ENCODE data around the gene PARD3B.

PARD3B gene

GRCh38 chr2:204890680-204891079 lies 345.4 kb downstream of the PARD3B start:
- Histone ChIP-seq H3K4me3 (ENCODE audit: low read length) (no peak overlapping the region), H3K36me3 (ENCODE audit: control insufficient read depth, low read depth, low read length) (no peaks in the 10 kb centered on the region), H3K4me1 (ENCODE audit: control insufficient read depth, low read depth, low read length) (no peaks in the 10 kb centered on the region), H3K9ac (ENCODE audit: low read length) (no peak overlapping the region), H3K27ac (ENCODE audit: low read length) (no peak overlapping the region), H3K27me3 (ENCODE audit: control insufficient read depth, insufficient read depth, low read length) (no peaks in the 10 kb centered on the region), H3K9me3 (ENCODE audit: control insufficient read depth, low read depth, low read length) (no peaks in the 10 kb centered on the region)

GRCh38 chr2:204891739-204892138 lies 346.5 kb downstream of the PARD3B start:
- Histone ChIP-seq H3K27me3 (ENCODE audit: control insufficient read depth, insufficient read depth, low read length) (no peaks in the 10 kb centered on the region), H3K27ac (ENCODE audit: low read length) (no peak overlapping the region), H3K9me3 (ENCODE audit: control insufficient read depth, low read depth, low read length) (no peaks in the 10 kb centered on the region), H3K36me3 (ENCODE audit: control insufficient read depth, low read depth, low read length) (no peaks in the 10 kb centered on the region), H3K4me3 (ENCODE audit: low read length) (no peak overlapping the region), H3K4me1 (ENCODE audit: control insufficient read depth, low read depth, low read length) (no peaks in the 10 kb centered on the region), H3K9ac (ENCODE audit: low read length) (no peak overlapping the region)

- no peaks in the 10 kb centered on the region for H3K9me3 ChIP-seq (ENCODE audit: control insufficient read depth, low read depth, low read length)
- no peaks in the 10 kb centered on the region for H3K36me3 ChIP-seq (ENCODE audit: control insufficient read depth, low read depth, low read length)
- no peak overlapping the region for H3K9ac ChIP-seq (ENCODE audit: low read length)
- no peak overlapping the region for H3K4me3 ChIP-seq (ENCODE audit: low read length)
- no peaks in the 10 kb centered on the region for H3K4me1 ChIP-seq (ENCODE audit: control insufficient read depth, low read depth, low read length)
- H3K27me3 ChIP-seq (ENCODE audit: control insufficient read depth, insufficient read depth, low read length): no peaks in the 10 kb centered on the region
- H3K27ac ChIP-seq (ENCODE audit: low read length): no peak overlapping the region
Measured at GRCh38 chr2:204892506-204893255, 347.4 kb downstream of the PARD3B start.

- H3K4me1 ChIP-seq (ENCODE audit: control insufficient read depth, low read depth, low read length): no peaks in the 10 kb centered on the region
- H3K9ac ChIP-seq (ENCODE audit: low read length): no peak overlapping the region
- no peaks in the 10 kb centered on the region for H3K27me3 ChIP-seq (ENCODE audit: control insufficient read depth, insufficient read depth, low read length)
- no peak overlapping the region for H3K27ac ChIP-seq (ENCODE audit: low read length)
- H3K36me3 ChIP-seq (ENCODE audit: control insufficient read depth, low read depth, low read length): no peaks in the 10 kb centered on the region
- H3K4me3 ChIP-seq (ENCODE audit: low read length): no peak overlapping the region
- peaks cover 6% of the 10 kb centered on the region for H3K9me3 ChIP-seq (ENCODE audit: control insufficient read depth, low read depth, low read length)
Measured at GRCh38 chr2:204896146-204896545, 350.9 kb downstream of the PARD3B start.

- H3K27me3 ChIP-seq (ENCODE audit: control insufficient read depth, insufficient read depth, low read length): no peaks in the 10 kb centered on the region
- no peak overlapping the region for H3K9ac ChIP-seq (ENCODE audit: low read length)
- H3K4me3 ChIP-seq (ENCODE audit: low read length): no peak overlapping the region
- peaks cover 6% of the 10 kb centered on the region for H3K9me3 ChIP-seq (ENCODE audit: control insufficient read depth, low read depth, low read length)
- H3K4me1 ChIP-seq (ENCODE audit: control insufficient read depth, low read depth, low read length): no peaks in the 10 kb centered on the region
- no peaks in the 10 kb centered on the region for H3K36me3 ChIP-seq (ENCODE audit: control insufficient read depth, low read depth, low read length)
- no peak overlapping the region for H3K27ac ChIP-seq (ENCODE audit: low read length)
Measured at GRCh38 chr2:204897561-204897960, 352.3 kb downstream of the PARD3B start.

- Histone ChIP-seq H3K27ac (ENCODE audit: low read length) (no peak overlapping the region), H3K4me1 (ENCODE audit: control insufficient read depth, low read depth, low read length) (no peaks in the 10 kb centered on the region), H3K9me3 (ENCODE audit: control insufficient read depth, low read depth, low read length) (peaks cover 6% of the 10 kb centered on the region), H3K36me3 (ENCODE audit: control insufficient read depth, low read depth, low read length) (no peaks in the 10 kb centered on the region), H3K4me3 (ENCODE audit: low read length) (no peak overlapping the region), H3K27me3 (ENCODE audit: control insufficient read depth, insufficient read depth, low read length) (no peaks in the 10 kb centered on the region), H3K9ac (ENCODE audit: low read length) (no peak overlapping the region)
Measured at GRCh38 chr2:204898928-204899640, 353.8 kb downstream of the PARD3B start.

GRCh38 chr2:204899983-204900382 lies 354.7 kb downstream of the PARD3B start:
- Histone ChIP-seq H3K9ac (ENCODE audit: low read length) (no peak overlapping the region), H3K27me3 (ENCODE audit: control insufficient read depth, insufficient read depth, low read length) (no peaks in the 10 kb centered on the region), H3K36me3 (ENCODE audit: control insufficient read depth, low read depth, low read length) (no peaks in the 10 kb centered on the region), H3K4me3 (ENCODE audit: low read length) (no peak overlapping the region), H3K27ac (ENCODE audit: low read length) (no peak overlapping the region), H3K9me3 (ENCODE audit: control insufficient read depth, low read depth, low read length) (peaks cover 6% of the 10 kb centered on the region), H3K4me1 (ENCODE audit: control insufficient read depth, low read depth, low read length) (no peaks in the 10 kb centered on the region)

- Histone ChIP-seq H3K27me3 (ENCODE audit: control insufficient read depth, insufficient read depth, low read length) (no peaks in the 10 kb centered on the region), H3K36me3 (ENCODE audit: control insufficient read depth, low read depth, low read length) (no peaks in the 10 kb centered on the region), H3K4me1 (ENCODE audit: control insufficient read depth, low read depth, low read length) (no peaks in the 10 kb centered on the region), H3K4me3 (ENCODE audit: low read length) (no peak overlapping the region), H3K27ac (ENCODE audit: low read length) (no peak overlapping the region), H3K9ac (ENCODE audit: low read length) (no peak overlapping the region), H3K9me3 (ENCODE audit: control insufficient read depth, low read depth, low read length) (peaks cover 6% of the 10 kb centered on the region)
Measured at GRCh38 chr2:204900487-204900886, 355.2 kb downstream of the PARD3B start.

GRCh38 chr2:204900910-204901309 lies 355.6 kb downstream of the PARD3B start:
- Histone ChIP-seq H3K27ac (ENCODE audit: low read length) (no peak overlapping the region), H3K9me3 (ENCODE audit: control insufficient read depth, low read depth, low read length) (peaks cover 6% of the 10 kb centered on the region), H3K4me3 (ENCODE audit: low read length) (no peak overlapping the region), H3K36me3 (ENCODE audit: control insufficient read depth, low read depth, low read length) (no peaks in the 10 kb centered on the region), H3K27me3 (ENCODE audit: control insufficient read depth, insufficient read depth, low read length) (no peaks in the 10 kb centered on the region), H3K4me1 (ENCODE audit: control insufficient read depth, low read depth, low read length) (no peaks in the 10 kb centered on the region), H3K9ac (ENCODE audit: low read length) (no peak overlapping the region)

GRCh38 chr2:204901591-204901990 lies 356.3 kb downstream of the PARD3B start:
- Histone ChIP-seq H3K27me3 (ENCODE audit: control insufficient read depth, insufficient read depth, low read length) (no peaks in the 10 kb centered on the region), H3K27ac (ENCODE audit: low read length) (no peak overlapping the region), H3K4me1 (ENCODE audit: control insufficient read depth, low read depth, low read length) (no peaks in the 10 kb centered on the region), H3K4me3 (ENCODE audit: low read length) (no peak overlapping the region), H3K9me3 (ENCODE audit: control insufficient read depth, low read depth, low read length) (peaks cover 6% of the 10 kb centered on the region), H3K9ac (ENCODE audit: low read length) (no peak overlapping the region), H3K36me3 (ENCODE audit: control insufficient read depth, low read depth, low read length) (no peaks in the 10 kb centered on the region)

GRCh38 chr2:204909791-204910190 lies 364.5 kb downstream of the PARD3B start:
- Histone ChIP-seq H3K9me3 (ENCODE audit: control insufficient read depth, low read depth, low read length) (no peaks in the 10 kb centered on the region), H3K4me1 (ENCODE audit: control insufficient read depth, low read depth, low read length) (no peaks in the 10 kb centered on the region), H3K9ac (ENCODE audit: low read length) (no peak overlapping the region), H3K4me3 (ENCODE audit: low read length) (no peak overlapping the region), H3K27me3 (ENCODE audit: control insufficient read depth, insufficient read depth, low read length) (no peaks in the 10 kb centered on the region), H3K36me3 (ENCODE audit: control insufficient read depth, low read depth, low read length) (no peaks in the 10 kb centered on the region), H3K27ac (ENCODE audit: low read length) (no peak overlapping the region)

GRCh38 chr2:204913312-204913711 lies 368.0 kb downstream of the PARD3B start:
- H3K4me1 ChIP-seq (ENCODE audit: control insufficient read depth, low read depth, low read length): no peaks in the 10 kb centered on the region
- H3K9ac ChIP-seq (ENCODE audit: low read length): no peak overlapping the region
- no peaks in the 10 kb centered on the region for H3K36me3 ChIP-seq (ENCODE audit: control insufficient read depth, low read depth, low read length)
- H3K4me3 ChIP-seq (ENCODE audit: low read length): no peak overlapping the region
- H3K9me3 ChIP-seq (ENCODE audit: control insufficient read depth, low read depth, low read length): no peaks in the 10 kb centered on the region
- no peaks in the 10 kb centered on the region for H3K27me3 ChIP-seq (ENCODE audit: control insufficient read depth, insufficient read depth, low read length)
- no peak overlapping the region for H3K27ac ChIP-seq (ENCODE audit: low read length)

Data from iPS-18a (cell line).